Measurements from ENCODE around the gene PALLD.

- TF ChIP-seq CTCF (IDR thresholded peaks at IDR 0.05) (no peak), POLR2A (IDR thresholded peaks at IDR 0.05) (no peak)
Measured at GRCh38 chr4:168511780-168512489, 15.1 kb downstream of the PALLD start.
